ENCODE data around the gene EFCAB6. TPM values are rescaled to one million over a fixed set of nuclear protein-coding genes. Genes with fewer than 3 reads are reported as not detected.

Gene EFCAB6
- total and polyA plus RNA-seq, 7 donors: 0.45 to 5.7 (median 1.8) TPM

GRCh38 chr22:43777286-43777685 lies 34.8 kb downstream of the EFCAB6 start:
- H3K27me3 ChIP-seq: no peaks in the 10 kb centered on the region
- H3K4me3 ChIP-seq: no peak overlapping the region
- H3K4me1 ChIP-seq: no peaks in the 10 kb centered on the region
- H3K9me3 ChIP-seq: no peaks in the 10 kb centered on the region
- 50 to 79% methylated on average over 4 of the region's 4 CpGs for WGBS, 2 donors
- intact Hi-C loops (cut with DNase I): no loop called here
- DNase-seq: no peak
- H3K36me3 ChIP-seq: no peaks in the 10 kb centered on the region
- no peak for TF ChIP-seq POLR2A (IDR thresholded peaks at IDR 0.05)
- no peak for TF ChIP-seq EP300 (IDR thresholded peaks at IDR 0.05)
- TF ChIP-seq, protein P1, sequence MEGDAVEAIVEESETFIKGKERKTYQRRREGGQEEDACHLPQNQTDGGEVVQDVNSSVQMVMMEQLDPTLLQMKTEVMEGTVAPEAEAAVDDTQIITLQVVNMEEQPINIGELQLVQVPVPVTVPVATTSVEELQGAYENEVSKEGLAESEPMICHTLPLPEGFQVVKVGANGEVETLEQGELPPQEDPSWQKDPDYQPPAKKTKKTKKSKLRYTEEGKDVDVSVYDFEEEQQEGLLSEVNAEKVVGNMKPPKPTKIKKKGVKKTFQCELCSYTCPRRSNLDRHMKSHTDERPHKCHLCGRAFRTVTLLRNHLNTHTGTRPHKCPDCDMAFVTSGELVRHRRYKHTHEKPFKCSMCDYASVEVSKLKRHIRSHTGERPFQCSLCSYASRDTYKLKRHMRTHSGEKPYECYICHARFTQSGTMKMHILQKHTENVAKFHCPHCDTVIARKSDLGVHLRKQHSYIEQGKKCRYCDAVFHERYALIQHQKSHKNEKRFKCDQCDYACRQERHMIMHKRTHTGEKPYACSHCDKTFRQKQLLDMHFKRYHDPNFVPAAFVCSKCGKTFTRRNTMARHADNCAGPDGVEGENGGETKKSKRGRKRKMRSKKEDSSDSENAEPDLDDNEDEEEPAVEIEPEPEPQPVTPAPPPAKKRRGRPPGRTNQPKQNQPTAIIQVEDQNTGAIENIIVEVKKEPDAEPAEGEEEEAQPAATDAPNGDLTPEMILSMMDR (IDR thresholded peaks at IDR 0.05): no peak
- TF ChIP-seq POLR2AphosphoS5 (IDR thresholded peaks at IDR 0.05): no peak
- H3K27ac ChIP-seq: no peak overlapping the region

GRCh38 chr22:43776081-43776670 lies 35.9 kb downstream of the EFCAB6 start:
- H3K27ac ChIP-seq: no peak overlapping the region
- TF ChIP-seq, protein P1 (IDR thresholded peaks at IDR 0.05): no peak
- no peaks in the 10 kb centered on the region for H3K9me3 ChIP-seq
- 79 to 83% methylated on average over 9 of the region's 9 CpGs for WGBS, 2 donors
- intact Hi-C loops (cut with DNase I): no loop called here
- H3K36me3 ChIP-seq: no peaks in the 10 kb centered on the region
- no peaks in the 10 kb centered on the region for H3K27me3 ChIP-seq
- H3K4me3 ChIP-seq: no peak overlapping the region
- no peaks in the 10 kb centered on the region for H3K4me1 ChIP-seq
- no peak for DNase-seq

GRCh38 chr22:43774318-43774915 lies 37.7 kb downstream of the EFCAB6 start:
- no peaks in the 10 kb centered on the region for H3K36me3 ChIP-seq
- TF ChIP-seq, protein P1 (IDR thresholded peaks at IDR 0.05): no peak
- TF ChIP-seq POLR2AphosphoS5 (IDR thresholded peaks at IDR 0.05) (no peak), POLR2A (IDR thresholded peaks at IDR 0.05) (no peak), EP300 (IDR thresholded peaks at IDR 0.05) (no peak)
- H3K4me3 ChIP-seq: no peak overlapping the region
- H3K4me1 ChIP-seq: no peaks in the 10 kb centered on the region
- DNase-seq: no peak
- intact Hi-C loops (cut with DNase I): no loop called here
- 92 to 93% methylated on average over 21 of the region's 21 CpGs for WGBS, 2 donors
- no peak overlapping the region for H3K27ac ChIP-seq
- no peaks in the 10 kb centered on the region for H3K27me3 ChIP-seq
- no peaks in the 10 kb centered on the region for H3K9me3 ChIP-seq

- Histone ChIP-seq H3K4me1 (no peaks in the 10 kb centered on the region), H3K27ac (no peak overlapping the region), H3K9me3 (no peaks in the 10 kb centered on the region), H3K36me3 (no peaks in the 10 kb centered on the region), H3K27me3 (no peaks in the 10 kb centered on the region), H3K4me3 (no peak overlapping the region)
- TF ChIP-seq EP300 (IDR thresholded peaks at IDR 0.05): no peak
- no peak for TF ChIP-seq POLR2A (IDR thresholded peaks at IDR 0.05)
- no peak for TF ChIP-seq POLR2AphosphoS5 (IDR thresholded peaks at IDR 0.05)
- TF ChIP-seq, protein P1 (IDR thresholded peaks at IDR 0.05): no peak
- WGBS, 2 donors: 79 to 87% methylated on average over 6 of the region's 6 CpGs
- intact Hi-C loops (cut with DNase I): no loop called here
- DNase-seq: no peak
Observed at GRCh38 chr22:43772831-43773230, 39.3 kb downstream of the EFCAB6 start.

GRCh38 chr22:43755452-43755851 lies 56.7 kb downstream of the EFCAB6 start:
- H3K9me3 ChIP-seq: no peaks in the 10 kb centered on the region
- no peak overlapping the region for H3K4me3 ChIP-seq
- TF ChIP-seq EP300 (IDR thresholded peaks at IDR 0.05) (no peak), POLR2AphosphoS5 (IDR thresholded peaks at IDR 0.05) (no peak), POLR2A (IDR thresholded peaks at IDR 0.05) (no peak)
- TF ChIP-seq, protein P1 (IDR thresholded peaks at IDR 0.05): no peak
- no peaks in the 10 kb centered on the region for H3K36me3 ChIP-seq
- intact Hi-C loops (cut with DNase I): no loop called here
- WGBS, 2 donors: 85 to 91% methylated on average over 4 of the region's 4 CpGs
- H3K27me3 ChIP-seq: no peaks in the 10 kb centered on the region
- no peak overlapping the region for H3K27ac ChIP-seq
- no peak for DNase-seq
- H3K4me1 ChIP-seq: no peaks in the 10 kb centered on the region
